HG03066 (cell line): Measurements from ENCODE around the gene PLPPR2.
"Not testable (repeated sequence)": the region's sequence is repeated elsewhere in the genome, so short reads cannot be mapped to it uniquely, and the experiment has no call there.

Source experiments
- ATAC-seq: cut with Tn5 transposase; IDR thresholded peaks from one replicate; pipeline ENCODE4 v1.9.1; 2021; ENCODE audit warnings: low read depth; ENCODE audit not compliant: unreplicated experiment

Gene PLPPR2

GRCh38 chr19:11390933-11391680 is 35.9 kb downstream of the PLPPR2 start:
- ATAC-seq: no peak

- ATAC-seq: no peak
These were observed 41.9 kb downstream of the PLPPR2 start for GRCh38 chr19:11397089-11397610.

DNA sequence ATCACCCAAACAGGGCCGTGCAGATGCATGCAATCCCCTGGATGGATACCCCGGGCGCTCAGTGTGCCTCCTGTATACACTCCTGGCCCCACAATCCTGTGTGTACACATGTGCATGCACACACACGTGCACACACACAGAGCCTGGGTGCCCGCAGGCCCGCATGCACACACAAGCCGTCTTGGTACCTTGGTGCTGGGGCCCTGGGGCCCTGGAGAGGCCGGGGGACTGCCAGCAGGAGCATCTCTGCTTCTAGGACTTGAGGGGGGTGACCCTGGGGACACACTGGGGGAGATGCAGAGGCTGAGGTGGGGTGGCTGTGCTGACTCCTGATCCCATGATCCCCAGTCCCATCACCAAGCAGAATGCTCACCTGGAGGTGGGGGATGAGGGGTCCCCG is 44.4 kb downstream of the PLPPR2 start:
- ATAC-seq: no peak

- no peak for ATAC-seq
These were observed 45.6 kb downstream of the PLPPR2 start for GRCh38 chr19:11400798-11401197.

DNA sequence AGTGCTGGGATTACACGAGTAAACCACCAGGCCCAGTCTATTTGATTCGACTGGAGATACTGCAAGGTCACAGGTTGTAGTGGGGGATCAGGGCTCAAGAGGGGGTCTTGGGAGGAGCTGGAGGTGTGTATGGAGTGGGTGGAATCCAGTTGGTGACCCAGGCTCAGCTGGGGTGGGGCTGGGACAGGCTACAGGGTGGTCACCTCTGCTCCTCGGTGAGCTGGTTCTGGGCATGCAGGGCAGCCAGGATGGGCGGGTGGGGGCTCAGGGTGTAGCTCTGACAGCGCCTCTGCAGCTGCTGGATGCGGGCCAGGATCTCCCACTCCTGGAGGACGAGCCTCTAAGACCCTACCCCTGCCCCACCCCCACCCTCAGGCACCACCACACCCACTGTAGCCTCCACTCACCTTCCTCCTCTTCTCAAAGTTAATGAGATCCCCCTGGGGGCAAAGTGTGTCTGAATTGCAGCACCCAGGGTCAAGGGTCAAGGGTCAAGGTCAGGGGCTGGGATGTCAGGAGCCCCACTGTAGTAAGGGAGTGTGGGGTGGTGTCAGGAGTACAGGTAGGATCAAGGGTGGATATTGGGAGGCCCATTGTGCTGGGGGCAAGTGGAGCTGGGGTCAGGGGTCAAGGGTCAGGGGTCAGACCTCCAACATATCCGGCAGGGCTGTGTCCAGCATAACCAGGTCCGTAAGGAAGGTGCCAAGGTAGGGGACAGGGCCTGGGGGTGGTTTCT is 46.7 kb downstream of the PLPPR2 start:
- no peak for ATAC-seq

DNA sequence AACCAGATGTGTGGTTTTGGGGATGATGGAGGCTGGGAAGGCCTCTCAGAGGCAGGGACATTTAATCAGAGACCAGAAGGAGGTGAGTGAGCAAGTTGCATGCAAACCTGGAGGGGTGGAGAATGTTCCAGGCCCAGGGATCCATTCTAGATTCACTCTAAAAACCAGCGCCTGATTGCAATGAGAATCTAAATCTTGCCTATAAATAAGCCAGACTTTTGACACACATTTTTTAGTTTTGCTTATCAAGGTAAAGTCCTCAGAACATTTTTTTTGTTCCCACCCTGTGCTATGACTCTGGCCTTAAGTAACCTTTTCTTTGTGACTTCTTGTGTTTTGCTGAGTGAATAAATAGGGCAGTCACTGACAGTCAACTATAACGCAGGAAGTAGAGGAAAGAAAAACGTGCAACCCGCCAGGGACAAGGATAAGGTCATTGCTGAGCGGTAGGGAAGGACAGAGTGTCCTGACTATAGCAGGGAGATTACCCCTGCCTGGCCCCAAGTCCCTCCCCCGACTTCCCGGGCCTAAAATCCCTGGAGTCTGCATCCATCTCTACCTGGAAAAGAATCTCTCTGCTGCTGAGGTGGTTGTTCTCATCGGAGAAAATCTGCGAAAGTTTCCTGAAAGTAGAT is 49.5 kb downstream of the PLPPR2 start:
- ATAC-seq: no peak

DNA sequence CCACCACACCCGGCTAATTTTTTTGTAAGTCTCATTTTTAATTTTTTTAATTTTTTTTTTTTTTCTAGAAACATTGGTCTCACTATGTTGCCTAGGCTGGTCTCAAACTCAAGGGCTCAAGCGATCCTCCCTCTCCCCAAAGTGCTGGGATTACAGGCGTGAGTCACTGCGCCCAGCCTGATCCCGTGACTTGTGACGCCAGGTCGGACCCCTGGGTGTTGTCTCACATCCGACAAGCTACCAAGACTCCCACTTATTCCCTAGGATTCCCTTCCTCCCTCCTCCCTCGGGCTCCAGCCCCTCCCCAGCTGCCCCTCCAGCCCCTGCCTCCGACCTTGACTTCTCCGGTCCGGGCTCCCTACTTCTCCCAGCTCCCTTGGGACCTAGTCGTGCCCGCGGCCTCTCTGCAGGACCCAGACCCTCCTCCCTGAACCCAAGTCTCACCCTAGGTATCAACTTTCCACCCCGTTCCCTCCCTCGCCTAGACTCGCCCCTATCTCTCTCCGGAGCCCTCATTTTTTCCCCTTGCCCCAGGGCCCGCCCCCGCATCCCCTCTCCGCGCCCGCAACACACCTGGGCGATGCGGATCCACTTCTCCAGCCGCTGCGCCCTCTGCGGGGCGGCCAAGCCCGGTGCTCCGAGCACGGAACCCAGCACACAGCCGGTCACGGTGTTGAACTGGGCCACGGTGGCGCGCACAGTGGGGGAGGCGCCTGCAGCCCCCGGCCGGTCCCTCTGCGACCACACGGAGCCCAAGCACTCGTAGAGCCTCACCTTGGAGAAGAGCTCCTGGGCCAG is 50.8 kb downstream of the PLPPR2 start:
- no peak for ATAC-seq

- ATAC-seq: not testable (repeated sequence)
These were observed 51.5 kb downstream of the PLPPR2 start for GRCh38 chr19:11406703-11407236.

DNA sequence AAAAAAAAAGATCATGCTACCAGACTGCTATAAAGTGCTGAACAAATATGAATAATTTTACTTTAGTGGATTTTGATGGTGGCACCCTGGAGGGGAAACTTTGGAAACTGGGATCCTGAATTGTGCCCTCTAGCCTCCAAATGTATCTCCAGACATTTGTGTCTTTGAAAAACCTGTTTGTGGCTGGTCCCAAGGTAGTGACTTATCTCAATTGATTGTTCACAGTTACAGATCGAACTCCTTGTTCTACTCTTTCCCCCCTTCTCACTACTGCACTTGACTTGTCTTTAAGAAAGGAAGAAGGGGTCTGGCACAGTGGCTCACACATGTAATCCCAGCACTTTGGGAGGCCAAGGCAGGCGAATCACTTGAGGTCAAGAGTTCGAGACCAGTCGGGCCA is 53.4 kb downstream of the PLPPR2 start:
- no peak for ATAC-seq

DNA sequence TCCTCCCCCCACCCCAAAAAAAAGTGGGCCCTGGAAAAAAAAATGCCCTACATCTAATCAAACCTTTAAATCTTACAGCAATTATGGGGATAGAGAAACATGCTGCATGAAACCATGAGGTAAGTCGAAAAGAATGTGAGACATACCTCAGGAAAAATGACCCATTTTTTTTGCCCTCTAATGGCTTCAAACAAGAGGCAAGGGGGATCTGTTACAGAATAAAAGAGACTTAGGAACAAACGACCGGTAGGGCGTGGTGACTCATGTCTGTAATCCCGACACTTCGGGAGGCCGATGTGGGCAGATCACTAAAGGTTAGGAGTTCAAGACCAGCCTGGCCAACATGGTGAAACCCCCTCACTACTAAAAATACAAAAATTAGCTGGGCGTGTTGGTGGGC is 55.5 kb downstream of the PLPPR2 start:
- ATAC-seq: no peak

- no peak for ATAC-seq
These were observed 59.3 kb downstream of the PLPPR2 start for GRCh38 chr19:11414544-11414943.
